Activated effector memory CD4-positive, alpha-beta T cell treated with Interleukin-2 at 50 U/mL for 16 hours (primary cell): ENCODE data around the gene SLC35B3.
"Not testable (repeated sequence)": the region's sequence is repeated elsewhere in the genome, so short reads cannot be mapped to it uniquely, and the experiment has no call there.

Experiments
- DNase-seq: peaks from one replicate; pipeline ENCODE4 v3.0.0-alpha.2; 2020

Gene SLC35B3

GRCh38 chr6:8435093-8435844, at the start of gene SLC35B3:
SLC35B3 (minus strand) TSS chr6:8435545.
- DNase-seq, result peak; percentile 96

- no peak for DNase-seq
These were observed 48.3 kb upstream of the SLC35B3 start for GRCh38 chr6:8483650-8484049.

- no peak for DNase-seq
These were observed 46.4 kb upstream of the SLC35B3 start for GRCh38 chr6:8481727-8482126.

- no peak for DNase-seq
These were observed 43.1 kb upstream of the SLC35B3 start for GRCh38 chr6:8478418-8478817.

- DNase-seq, result no peak
These were observed 41.3 kb upstream of the SLC35B3 start for GRCh38 chr6:8476656-8477055.

- DNase-seq, result no peak
These were observed 33.4 kb upstream of the SLC35B3 start for GRCh38 chr6:8468552-8469356.

GRCh38 chr6:8462694-8463093, 27.3 kb upstream of the SLC35B3 start:
- DNase-seq, result no peak

GRCh38 chr6:8462169-8462568, 26.8 kb upstream of the SLC35B3 start:
- DNase-seq, result no peak

GRCh38 chr6:8446391-8446790, 11.0 kb upstream of the SLC35B3 start:
- DNase-seq, result no peak

GRCh38 chr6:8445930-8446329, 10.6 kb upstream of the SLC35B3 start:
- DNase-seq, result not testable (repeated sequence)

- no peak for DNase-seq
These were observed 6.8 kb upstream of the SLC35B3 start for GRCh38 chr6:8442150-8442549.

- DNase-seq, result no peak
These were observed 6.1 kb upstream of the SLC35B3 start for GRCh38 chr6:8441452-8441851.

- no peak for DNase-seq
These were observed 4.4 kb upstream of the SLC35B3 start for GRCh38 chr6:8439601-8440268.

GRCh38 chr6:8437813-8438212, 2.5 kb upstream of the SLC35B3 start:
- no peak for DNase-seq

- DNase-seq, result no peak
These were observed 1.6 kb upstream of the SLC35B3 start for GRCh38 chr6:8436966-8437365.

GRCh38 chr6:8435845-8436168, 462 bp upstream of the SLC35B3 start:
- no peak for DNase-seq

GRCh38 chr6:8434727-8435092, 635 bp downstream of the SLC35B3 start:
- no peak for DNase-seq

GRCh38 chr6:8432614-8433013, 2.7 kb downstream of the SLC35B3 start:
- DNase-seq, result no peak

- no peak for DNase-seq
These were observed 5.5 kb downstream of the SLC35B3 start for GRCh38 chr6:8429821-8430220.

- DNase-seq, result not testable (repeated sequence)
These were observed 8.8 kb downstream of the SLC35B3 start for GRCh38 chr6:8426544-8426943.

GRCh38 chr6:8420031-8420588, 15.2 kb downstream of the SLC35B3 start:
- DNase-seq, result no peak

GRCh38 chr6:8415913-8416312, 19.4 kb downstream of the SLC35B3 start:
- DNase-seq, result no peak

GRCh38 chr6:8415280-8415679, 20.1 kb downstream of the SLC35B3 start:
- DNase-seq, result no peak

GRCh38 chr6:8414844-8415243, 20.5 kb downstream of the SLC35B3 start:
- no peak for DNase-seq
